Right hindlimb (tissue), 1 donor: ENCODE measurements around the gene DENND4C.
"Not testable (repeated sequence)": the region's sequence is repeated elsewhere in the genome, so short reads cannot be mapped to it uniquely, and the experiment has no call there.

Experiments
- DNase-seq: peaks from one replicate; pipeline ENCODE4 v3.0.0-alpha.2; 2018

The DENND4C gene

DNA sequence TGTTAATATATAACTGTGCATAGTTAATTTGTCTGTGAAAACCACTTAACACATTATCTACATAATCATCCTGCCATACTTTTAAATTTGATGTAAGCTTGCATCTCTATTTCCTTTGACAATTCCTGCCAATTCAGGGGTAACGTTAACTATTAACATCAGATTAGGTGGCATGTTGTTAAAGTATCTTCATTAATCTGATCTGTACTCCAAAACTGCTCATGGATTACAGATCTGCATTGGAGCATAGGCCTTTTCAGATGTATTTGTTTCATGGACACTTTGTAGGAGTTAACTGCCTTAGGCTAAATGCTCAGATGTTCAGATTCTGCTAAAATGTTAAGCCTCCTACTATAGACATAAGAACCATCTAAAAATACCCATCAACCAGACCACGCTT lies 146.4 kb downstream of the DENND4C start:
- DNase-seq: no peak

DNA sequence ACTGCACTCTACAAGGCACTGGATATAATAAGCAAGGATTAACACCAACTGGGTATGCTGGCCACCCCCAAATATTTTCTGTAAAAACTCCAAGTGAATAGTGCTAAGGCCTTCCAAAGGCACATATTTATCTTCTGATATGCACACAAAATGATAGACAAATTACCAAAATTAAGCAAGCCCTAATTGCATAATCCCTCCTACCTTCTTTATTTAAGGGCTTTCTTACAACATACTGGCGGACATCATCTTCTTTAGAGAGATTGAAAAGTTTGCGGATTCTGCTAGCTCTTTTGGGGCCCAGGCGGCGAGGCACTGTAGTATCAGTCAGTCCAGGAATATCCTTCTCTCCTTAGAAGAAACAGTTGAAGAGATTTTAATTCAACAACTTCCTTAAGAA lies 147.7 kb downstream of the DENND4C start:
- no peak for DNase-seq

DNA sequence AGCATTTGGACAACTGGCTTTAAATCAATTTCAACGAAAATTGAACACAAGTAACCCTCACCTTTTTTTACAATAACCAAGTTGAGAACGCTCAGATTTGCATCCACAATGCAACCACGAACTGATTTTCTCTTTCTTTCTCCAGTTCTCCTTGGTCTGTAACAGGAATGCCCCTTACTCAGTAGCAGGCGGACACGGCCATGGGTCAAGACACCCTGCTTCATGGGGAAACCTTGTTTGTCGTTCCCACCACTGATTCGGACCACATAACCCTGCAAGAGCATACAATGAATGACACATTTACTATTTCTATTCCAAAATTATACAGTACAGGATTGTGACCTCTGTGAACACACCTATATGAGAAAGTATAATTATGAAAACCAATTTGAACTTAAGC lies 148.2 kb downstream of the DENND4C start:
- no peak for DNase-seq

DNA sequence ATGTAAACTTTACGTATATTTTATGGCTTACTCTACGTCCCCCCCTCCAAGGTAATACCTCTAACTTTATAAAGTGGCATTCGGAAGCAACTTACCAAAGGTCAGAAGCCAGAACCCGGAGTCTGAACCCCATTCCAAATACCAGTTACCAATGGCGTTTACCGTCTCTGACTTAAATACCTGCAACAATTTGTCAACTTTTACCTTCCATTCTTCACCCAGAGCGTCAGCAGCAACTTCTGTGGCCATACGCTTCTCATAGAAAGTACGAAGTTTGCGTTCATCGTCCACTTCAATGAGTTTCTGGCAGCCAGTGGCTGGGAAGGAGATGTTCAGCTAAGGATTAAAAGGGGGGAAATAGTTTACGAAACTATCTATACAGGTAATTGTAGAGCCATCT lies 148.8 kb downstream of the DENND4C start:
- DNase-seq: no peak

DNA sequence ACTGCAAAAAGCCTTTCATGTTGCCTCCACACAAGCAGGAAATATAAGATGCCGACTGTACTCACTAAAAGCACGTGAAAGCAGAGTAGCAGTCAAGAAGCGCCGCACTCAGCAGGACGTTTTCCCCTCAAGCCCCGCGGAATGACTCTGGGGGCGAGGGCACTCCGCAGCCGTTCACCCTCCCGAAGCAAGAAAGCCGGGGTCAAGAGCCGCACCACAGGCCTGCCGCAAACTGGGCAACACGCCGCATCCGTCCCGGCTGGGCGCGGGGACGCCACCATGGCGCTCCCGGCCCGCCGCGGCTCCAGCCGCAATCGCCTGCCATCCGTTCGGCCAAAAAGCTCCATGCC lies 149.2 kb downstream of the DENND4C start:
- DNase-seq: no peak

DNA sequence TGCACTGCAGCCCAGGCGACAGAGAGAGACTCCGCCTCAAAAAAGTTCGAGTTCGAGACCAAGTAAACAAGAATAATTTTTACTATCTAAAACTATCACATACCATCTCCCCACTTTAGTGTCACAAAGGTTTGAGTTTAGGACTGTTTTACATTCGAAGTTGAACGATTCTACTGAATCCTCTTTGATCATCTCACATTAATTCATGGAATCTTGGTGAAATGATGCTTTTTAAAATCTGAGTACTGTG lies 150.3 kb downstream of the DENND4C start:
- DNase-seq: no peak

DNA sequence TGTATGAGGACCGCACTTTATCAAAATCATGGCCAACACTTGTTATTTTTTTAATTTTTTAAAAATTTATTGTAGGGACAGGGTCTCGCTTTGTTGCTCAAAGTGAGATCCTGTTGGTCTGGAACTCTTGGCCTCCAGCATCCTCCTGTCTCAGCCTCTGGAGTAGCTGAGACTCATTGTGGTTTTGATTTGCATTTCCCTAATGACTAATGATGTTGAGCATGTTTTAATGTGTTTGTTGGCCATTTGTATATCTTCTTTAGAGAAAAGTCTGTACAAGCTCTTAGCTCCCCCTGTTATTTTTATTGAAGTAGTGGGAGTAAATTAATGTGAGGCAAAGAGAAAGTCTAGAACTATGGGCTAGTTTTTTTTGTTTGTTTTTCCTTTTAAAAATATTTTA lies 151.2 kb downstream of the DENND4C start:
- DNase-seq: no peak

DNA sequence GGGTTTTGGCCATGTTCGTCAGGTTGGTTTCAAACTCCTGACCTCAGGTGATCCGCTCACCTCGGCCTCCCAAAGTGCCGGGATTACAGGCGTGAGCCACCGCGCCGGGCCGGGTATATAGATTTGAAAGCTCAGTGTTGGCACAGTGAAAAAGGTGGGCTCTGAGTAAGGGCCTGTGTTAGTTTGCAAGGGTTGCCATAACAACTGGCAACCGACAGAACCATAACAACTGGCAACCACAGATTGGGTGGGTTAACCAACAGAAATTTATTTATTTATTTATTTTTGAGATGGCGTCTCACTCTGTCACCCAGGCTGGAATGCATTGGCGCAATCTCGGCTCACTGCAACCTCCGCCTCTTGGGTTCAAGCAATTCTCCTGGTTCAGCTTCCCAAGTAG lies 154.7 kb downstream of the DENND4C start:
- DNase-seq: not testable (repeated sequence)

DNA sequence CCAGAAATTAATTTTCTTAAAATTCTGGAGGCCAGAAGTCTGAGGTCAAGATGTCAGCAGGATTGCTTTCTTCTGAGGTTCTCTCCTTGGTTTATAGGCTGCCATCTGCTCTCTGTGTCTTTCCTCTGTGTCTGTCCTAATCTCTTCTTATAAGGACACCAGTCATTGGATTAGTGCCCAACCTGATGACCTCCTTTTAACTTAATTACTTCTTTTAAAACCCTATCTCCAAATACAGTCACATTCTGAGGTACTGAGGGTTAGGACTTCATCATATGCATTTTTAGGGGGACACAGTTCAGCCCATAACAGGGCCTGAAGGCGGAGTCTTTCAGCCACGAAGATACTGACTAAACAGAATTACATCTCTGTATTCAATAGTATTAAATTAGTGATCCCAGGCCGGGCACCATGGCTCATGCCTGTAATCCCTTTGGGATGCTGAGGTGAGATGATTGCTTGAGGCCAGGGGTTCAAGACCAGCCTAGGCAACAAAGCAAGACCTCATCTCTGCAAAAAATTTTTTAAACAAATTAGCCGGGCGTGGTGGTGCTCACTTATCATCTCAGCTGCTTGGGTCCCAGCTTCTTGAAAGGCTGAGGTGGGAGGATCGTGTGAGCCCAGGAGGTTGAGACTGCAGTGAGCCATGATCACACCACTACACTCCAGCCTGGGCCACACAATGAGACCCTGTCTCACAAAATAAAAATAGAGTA lies 155.5 kb downstream of the DENND4C start:
- DNase-seq: no peak

DNA sequence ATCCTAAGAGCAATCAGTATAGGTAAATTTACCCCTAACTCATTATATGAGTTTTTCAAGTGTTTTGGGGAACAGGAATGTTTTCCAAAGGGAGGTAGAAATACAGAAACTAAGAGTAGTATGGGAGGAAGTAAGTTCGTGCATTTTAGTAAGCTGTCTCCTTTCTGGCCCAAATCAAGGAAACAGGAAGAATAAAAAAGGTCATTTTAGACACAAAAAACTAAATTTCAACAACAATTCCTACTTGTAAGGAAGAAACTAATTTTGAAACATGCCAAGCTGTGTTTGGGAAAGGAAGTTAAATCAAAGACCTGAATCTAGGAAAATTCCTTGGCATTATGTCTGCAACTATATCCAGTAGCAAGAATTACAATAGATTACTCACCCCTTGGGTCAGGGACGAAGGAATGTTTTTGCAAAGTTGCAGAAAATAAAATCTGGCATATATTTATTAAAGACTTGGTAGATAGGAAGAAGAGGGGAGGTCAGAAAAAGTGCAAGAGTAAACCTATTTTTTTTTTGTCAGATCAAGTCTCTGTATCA lies 156.1 kb downstream of the DENND4C start:
- no peak for DNase-seq

DNA sequence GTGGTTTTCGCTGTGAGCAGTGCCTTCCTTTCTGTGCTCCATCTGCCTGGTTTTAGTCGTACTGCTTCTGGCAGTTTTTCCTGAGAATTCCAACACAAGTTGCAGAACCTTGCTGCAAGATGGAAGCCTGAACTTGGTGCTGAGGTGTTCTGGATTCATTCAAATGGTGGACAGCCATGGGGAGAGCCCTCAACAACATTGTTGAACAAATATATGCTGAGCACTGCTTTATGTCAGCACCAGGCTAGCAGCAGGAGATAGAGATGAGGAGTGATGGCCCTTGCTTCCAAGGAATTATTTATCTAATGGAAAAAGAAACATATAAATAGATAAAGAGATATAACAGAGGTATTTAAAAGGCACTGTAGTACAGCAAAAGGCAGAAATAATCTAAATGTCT lies 156.8 kb downstream of the DENND4C start:
- DNase-seq: no peak

DNA sequence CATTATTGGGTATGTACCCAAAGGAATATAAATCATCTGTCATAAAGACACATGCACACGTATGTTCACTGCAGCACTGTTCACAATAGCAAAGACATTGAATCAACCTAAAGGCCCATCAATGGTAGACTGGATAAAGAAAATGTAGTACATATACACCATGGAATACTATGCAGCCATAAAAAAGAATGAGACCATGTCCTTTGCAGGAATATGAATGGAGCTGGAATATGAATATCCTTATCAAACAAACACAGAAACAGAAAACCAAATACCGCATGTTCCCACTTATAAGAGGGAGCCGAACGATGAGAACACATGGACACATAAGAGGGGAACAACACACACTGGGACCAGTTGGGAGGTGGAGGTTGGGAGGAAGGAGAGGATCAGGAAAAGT lies 159.0 kb downstream of the DENND4C start:
- not testable (repeated sequence) for DNase-seq

DNA sequence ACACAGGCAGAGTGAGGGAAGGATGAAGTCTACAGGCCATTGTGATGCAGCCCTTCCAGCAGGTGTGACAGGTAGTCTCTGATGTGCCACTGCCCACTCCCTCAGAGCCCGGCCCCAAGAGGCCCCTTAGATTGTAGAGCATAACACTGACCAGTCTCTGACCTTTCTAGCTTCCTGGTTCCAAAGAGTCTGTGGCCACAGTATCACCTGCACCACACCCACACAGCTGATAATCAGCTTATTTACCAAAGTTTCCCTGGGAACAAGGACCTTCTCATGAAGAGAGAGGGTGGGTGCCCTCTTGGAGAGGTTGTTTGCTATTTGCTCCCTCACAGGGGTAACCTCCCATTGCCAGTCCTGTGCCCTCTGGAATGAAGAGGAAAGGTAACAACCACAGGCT lies 167.4 kb downstream of the DENND4C start:
- no peak for DNase-seq

DNA sequence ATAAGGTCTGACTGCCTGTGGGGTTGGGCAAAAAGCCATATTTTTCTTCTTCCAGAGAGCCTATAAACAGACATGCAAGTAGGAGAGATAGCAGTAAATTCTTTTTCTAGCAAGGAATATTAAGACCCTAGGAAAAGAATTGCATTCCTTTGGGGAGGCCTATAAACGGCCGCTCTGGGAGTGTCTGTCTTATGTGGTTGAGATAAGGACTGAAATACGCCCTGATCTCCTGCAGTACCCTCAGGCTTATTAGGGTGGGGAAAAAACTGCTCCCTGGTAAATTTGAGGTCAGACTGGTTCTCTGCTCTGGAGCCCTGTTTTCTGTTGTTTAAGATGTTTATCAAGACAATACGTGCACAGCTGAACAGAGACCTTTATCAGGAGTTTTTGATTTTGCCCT lies 172.7 kb downstream of the DENND4C start:
- not testable (repeated sequence) for DNase-seq

DNA sequence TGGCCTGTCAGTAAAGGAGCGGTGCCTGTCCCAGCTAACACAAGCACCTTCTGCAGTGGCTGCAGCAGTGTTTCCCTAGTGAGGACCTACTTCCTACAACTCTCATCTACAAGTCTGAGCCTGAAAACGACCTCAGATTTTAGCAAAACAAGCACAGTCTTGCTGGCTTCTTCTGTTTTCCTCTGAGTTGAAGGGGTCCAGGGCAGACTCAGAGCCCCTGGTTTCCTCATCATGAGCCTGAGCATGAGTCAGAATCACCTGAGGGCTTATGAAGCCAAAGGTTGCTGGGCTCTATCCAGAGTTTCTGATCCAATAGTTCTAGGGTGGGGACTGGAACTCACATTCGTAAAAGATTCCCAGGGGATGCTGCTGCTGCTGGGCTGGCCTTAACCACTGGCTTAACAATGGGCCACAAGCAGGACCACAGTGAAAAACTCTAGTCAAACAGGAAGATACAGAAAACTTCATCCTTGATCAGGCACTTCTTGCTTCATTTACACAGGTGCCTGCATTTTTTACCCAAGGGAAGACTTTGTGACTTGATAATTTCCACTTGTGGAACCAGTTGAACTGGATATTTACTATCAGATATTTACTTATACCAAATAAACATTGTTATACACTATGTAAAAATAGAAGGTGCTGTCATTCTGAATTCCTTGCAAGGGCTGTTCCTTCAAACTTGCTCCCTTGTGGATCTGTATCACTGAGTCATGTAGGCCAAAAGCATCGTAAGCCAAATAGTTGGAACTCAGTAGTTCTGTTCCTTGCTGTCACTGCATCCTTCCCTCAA lies 174.0 kb downstream of the DENND4C start:
- no peak for DNase-seq

DNA sequence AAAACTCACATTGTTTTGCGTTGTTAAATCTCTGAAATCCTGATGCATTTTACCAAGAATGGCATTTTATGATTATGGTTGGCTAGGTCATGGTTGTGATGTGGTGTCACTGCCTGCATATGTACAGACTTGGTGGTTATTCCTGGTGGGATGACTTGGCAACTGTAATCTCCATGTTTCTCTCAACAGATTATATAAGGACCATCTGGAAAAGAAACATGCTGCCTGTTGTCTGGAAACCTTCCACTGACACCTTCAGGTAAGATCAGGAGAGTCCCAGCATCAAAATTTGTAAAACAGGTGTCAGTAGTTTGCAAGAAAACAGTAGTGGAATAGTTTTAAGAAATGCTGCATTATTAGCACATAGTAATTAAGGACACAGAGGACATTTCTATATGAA lies 175.3 kb downstream of the DENND4C start:
- DNase-seq: no peak

DNA sequence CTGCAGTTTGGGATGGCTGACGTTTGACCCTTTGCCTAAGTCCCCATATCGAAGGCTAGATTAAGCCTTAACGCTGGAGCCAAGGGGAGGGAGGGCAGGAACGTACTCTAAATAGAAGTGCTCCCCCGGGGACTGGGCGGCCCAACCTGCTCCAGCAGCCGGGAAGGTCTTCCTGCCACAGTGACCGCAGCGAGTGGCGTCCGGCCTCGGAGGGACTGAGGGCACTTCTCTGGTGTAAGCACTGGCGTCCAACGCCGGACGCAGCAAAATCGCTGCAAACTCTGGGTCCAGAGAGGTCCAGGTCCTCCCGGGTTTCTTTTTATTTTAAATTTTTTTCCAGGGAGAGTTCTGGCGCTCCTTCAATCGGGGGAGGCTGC lies 177.8 kb downstream of the DENND4C start:
- DNase-seq: no peak

DNA sequence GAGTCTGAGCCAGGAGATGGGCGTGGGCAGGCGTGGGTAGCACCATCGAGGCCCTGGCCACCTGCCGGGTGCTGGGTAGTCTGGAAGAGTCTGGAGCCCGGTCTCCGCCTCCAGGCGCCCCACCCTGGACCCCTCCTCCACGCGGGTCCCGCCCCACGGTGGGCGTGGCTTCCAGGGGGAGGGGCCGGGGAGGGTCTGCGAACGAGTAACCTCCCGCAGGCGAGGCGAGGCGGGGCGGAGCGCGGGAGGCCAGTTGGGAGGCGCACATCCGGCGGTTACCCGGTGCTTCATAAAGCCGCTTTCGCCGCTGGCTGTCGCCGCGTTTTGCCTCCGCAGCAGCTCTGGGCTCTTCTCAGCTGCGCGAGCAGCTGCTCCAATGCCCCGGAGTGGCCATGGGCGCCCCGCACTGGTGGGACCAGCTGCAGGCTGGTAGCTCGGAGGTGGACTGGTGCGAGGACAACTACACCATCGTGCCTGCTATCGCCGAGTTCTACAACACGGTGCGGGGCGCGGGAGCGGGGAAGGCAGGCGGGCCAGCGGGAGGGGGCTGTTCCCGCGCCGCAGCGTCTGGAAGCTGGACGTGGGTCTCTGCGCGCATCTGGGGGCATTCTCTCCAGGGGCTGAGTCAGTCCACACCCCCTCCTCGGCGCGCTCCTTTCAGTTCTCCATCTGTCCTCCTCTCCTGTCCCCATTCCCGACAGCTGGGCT lies 178.4 kb downstream of the DENND4C start, which contains the start of gene ACER2:
TSS of gene ACER2 (plus strand) at position 317 of the 708 bp plus-strand sequence. CDS start at position 393, 76 bp downstream.
- DNase-seq: peak; percentile 95

DNA sequence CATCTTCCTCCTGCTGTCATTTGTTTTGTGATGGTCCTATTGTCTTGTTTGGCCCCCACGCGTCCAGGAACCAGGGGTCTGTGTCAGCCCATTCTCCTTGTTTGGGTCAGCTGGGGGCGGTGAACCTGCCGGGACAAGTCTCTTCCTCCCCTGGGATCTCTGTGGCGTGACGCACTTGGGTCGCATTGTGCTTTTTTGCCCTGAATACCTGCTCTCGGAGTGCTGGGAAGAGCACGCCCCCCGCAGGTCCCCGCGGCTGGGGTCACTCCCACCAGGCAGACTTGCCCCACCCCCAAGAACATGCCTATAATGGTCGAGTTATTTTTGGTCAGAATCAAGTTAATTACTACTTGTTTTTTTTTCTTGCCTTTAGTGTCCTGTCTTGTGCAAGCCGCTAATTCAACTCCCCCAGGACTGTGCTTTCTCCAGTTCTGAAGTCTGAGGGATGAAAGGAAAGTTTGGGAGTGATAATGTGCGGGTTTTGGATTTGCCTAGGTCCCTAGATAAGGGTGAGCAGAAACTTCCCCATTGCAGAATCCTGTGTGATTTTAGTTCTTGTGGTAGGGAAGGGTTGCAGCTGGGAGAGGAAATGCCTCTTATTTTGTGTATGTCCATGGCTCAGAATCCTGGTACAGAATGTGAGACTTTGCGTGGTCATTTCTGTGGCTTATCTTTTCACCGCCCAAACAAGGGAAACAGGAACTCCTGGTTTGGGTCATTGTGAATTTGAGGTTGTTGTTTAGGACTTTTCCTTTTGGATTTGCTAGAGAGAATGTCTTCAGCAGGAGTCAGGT lies 179.1 kb downstream of the DENND4C start:
- DNase-seq: peak; percentile 46

DNA sequence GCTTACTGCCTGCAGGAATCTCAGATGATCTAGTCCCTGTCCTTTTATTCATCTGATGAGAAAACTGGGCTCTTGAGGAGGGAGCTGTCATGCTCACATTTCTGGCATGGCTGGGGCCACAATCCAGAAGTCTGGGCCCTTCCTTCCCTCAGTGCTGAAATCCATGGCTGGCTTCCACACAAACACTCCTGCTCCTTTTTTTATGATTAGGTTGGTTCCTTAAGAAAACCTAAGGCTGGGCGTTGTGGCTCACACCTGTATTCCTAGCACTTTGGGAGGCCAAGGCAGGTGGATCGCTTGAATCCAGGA lies 179.7 kb downstream of the DENND4C start:
- no peak for DNase-seq

DNA sequence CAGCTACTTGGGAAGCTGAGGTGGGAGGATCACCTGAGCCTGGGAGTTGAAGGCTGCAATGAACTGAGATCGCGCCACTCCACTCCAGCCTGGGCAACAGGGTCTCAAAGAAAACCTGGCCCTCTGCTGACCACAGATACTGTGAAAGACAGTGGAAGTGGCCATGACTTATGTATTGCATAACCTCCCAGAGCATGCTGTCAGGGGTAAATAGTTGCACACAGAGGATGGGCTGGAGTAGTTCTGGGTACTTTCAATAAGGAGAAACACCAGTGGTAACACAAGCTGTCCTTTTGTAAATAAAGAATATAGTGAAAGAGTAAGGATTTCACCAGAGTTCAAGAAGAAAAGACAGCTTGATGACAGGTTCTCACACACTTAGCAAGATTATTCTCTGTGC lies 180.1 kb downstream of the DENND4C start:
- DNase-seq: no peak

DNA sequence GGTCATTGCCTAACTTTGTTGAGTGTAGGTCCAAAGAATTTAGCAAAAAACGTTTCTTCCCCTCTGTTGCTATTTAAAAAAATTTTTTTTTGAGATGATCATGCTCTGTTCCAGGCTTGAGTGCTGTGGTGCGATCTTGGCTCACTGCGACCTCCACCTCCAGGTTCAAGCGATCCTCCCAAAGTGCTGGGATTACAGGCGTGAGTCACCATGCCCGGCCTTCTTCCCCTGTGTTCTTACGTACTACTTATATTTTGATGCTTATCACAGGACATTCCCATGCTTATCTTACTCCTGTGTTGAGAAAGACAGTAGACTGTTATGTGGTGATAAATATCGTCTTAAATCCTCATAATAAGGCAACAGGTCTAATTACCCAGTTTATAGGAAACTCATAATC lies 180.8 kb downstream of the DENND4C start:
- DNase-seq: no peak

DNA sequence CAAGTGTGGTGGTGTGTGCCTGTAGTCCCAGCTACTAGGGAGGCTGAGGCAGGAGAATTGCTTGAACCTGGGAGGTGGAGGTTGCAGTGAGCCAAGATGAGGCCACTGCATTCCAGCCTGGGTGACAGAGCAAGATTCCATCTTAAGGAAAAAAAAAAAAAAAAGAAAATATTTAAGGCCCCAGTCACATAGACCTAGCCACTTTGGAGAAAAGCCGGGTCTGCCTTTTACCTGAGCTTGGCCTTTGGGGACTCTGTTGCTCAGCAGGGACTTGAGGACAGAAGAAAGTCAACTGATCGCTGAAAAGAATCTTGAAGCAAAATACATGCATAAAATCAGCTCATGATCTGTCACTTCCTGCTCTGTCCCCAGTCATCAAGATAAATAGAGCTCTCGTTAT lies 183.0 kb downstream of the DENND4C start:
- DNase-seq: not testable (repeated sequence)
